GM12891 (cell line): Measurements from ENCODE around the gene CLDN11.

Experiments used
- PAX5 ChIP-seq: IDR thresholded peaks from 2 replicates; pipeline ENCODE4 v1.6.1; 2011; ENCODE audit warnings: low read length, moderate library complexity, mild to moderate bottlenecking; ENCODE audit not compliant: insufficient read depth, severe bottlenecking
- POLR2A ChIP-seq: IDR thresholded peaks from 2 replicates; pipeline ENCODE4 v1.6.1; 2011; ENCODE audit warnings: low read depth, low read length, control low read depth
- POLR2AphosphoS5 ChIP-seq: IDR thresholded peaks from 2 replicates; pipeline ENCODE4 v1.6.1; 2011; ENCODE audit warnings: low read depth, low read length, control low read depth
- TAF1 ChIP-seq: IDR thresholded peaks from 2 replicates; pipeline ENCODE4 v1.6.1; 2011; ENCODE audit warnings: low read depth, low read length, control low read depth

- TF ChIP-seq POLR2AphosphoS5 (no peak), PAX5 (no peak), POLR2A (no peak), TAF1 (no peak)
Observed at GRCh38 chr3:170383567-170383966, 35.1 kb upstream of the CLDN11 start.
